HepG2 (cell line): ENCODE measurements around the gene MAB21L4. TPM values are rescaled to one million over a fixed set of nuclear protein-coding genes. Genes with fewer than 3 reads are reported as not detected.

Source experiments
- FOXO1 ChIP-seq: sonication (generic); formaldehyde crosslinking; IDR thresholded peaks from 2 replicates; pipeline ENCODE4 v1.4.0; 2020; ENCODE audit warnings: missing genetic modification reagents
- GABPA ChIP-seq, 2 experiments: IDR thresholded peaks; 2 replicates each; pipeline ENCODE4 v1.6.1; 2011 to 2016; ENCODE audit warnings: low read depth in 2 of 2, low read length in 1 of 2, missing biosample characterization in 1 of 2, missing genetic modification characterization in 1 of 2
- HBP1 ChIP-seq: IDR thresholded peaks from 2 replicates; pipeline ENCODE4 v1.6.1; 2016; ENCODE audit warnings: low read depth, control low read depth
- HNRNPLL ChIP-seq: fragments of 200-400 bp; formaldehyde crosslinking; IDR thresholded peaks from 2 replicates; pipeline ENCODE4 v1.6.1; 2017; ENCODE audit warnings: mild to moderate bottlenecking, low read depth, low read length; ENCODE audit not compliant: poor library complexity, severe bottlenecking
- MBD4 ChIP-seq: IDR thresholded peaks from 2 replicates; pipeline ENCODE4 v1.6.1; 2012; ENCODE audit warnings: low read length, inconsistent platforms, borderline replicate concordance
- MBNL3 ChIP-seq: fragments of 250-450 bp; sonication (Bioruptor Pico); conservative IDR thresholded peaks from 2 replicates; pipeline ENCODE4 v1.8.0; 2022; ENCODE audit warnings: mild to moderate bottlenecking, inconsistent platforms
- ONECUT2 ChIP-seq: sonication (generic); formaldehyde crosslinking; IDR thresholded peaks from 2 replicates; pipeline ENCODE4 v1.4.0; 2020; ENCODE audit warnings: missing genetic modification reagents
- REXO4 ChIP-seq: sonication (generic); formaldehyde crosslinking; IDR thresholded peaks from 2 replicates; pipeline ENCODE4 v1.8.0; 2022; ENCODE audit warnings: missing genetic modification reagents, mild to moderate bottlenecking, borderline replicate concordance
- SNAI1 ChIP-seq: sonication (generic); formaldehyde crosslinking; IDR thresholded peaks from 2 replicates; pipeline ENCODE4 v1.5.0; 2020; ENCODE audit warnings: mild to moderate bottlenecking, missing genetic modification reagents, borderline replicate concordance
- TFDP1 ChIP-seq: IDR thresholded peaks from 2 replicates; pipeline ENCODE4 v1.6.1; 2016; ENCODE audit warnings: missing compliant biosample characterization, missing genetic modification reagents, borderline replicate concordance
- TGIF2 ChIP-seq: IDR thresholded peaks from 2 replicates; pipeline ENCODE4 v1.6.1; 2016; ENCODE audit warnings: control low read depth, missing compliant biosample characterization
- THRA ChIP-seq: sonication (generic); formaldehyde crosslinking; IDR thresholded peaks from 2 replicates; pipeline ENCODE4 v1.4.0; 2020; ENCODE audit warnings: missing genetic modification reagents, borderline replicate concordance
- ZBTB1 ChIP-seq: sonication (generic); formaldehyde crosslinking; IDR thresholded peaks from 2 replicates; pipeline ENCODE4 v1.4.0; 2020; ENCODE audit warnings: missing genetic modification reagents, borderline replicate concordance
- ZHX1 ChIP-seq: sonication (generic); formaldehyde crosslinking; IDR thresholded peaks from 2 replicates; pipeline ENCODE4 v1.8.1; 2022; ENCODE audit warnings: low read depth, mild to moderate bottlenecking, missing genetic modification reagents
- ZNF17 ChIP-seq: sonication (generic); formaldehyde crosslinking; IDR thresholded peaks from 2 replicates; pipeline ENCODE4 v1.5.0; 2020; ENCODE audit warnings: mild to moderate bottlenecking, missing genetic modification reagents
- ZNF501 ChIP-seq: sonication (generic); formaldehyde crosslinking; IDR thresholded peaks from 2 replicates; pipeline ENCODE4 v1.5.1; 2020; ENCODE audit warnings: mild to moderate bottlenecking, moderate library complexity, missing genetic modification reagents
- ZNF773 ChIP-seq: sonication (generic); formaldehyde crosslinking; IDR thresholded peaks from 2 replicates; pipeline ENCODE4 v1.4.0; 2020; ENCODE audit warnings: missing genetic modification reagents, borderline replicate concordance
- ZNF776 ChIP-seq: sonication (generic); formaldehyde crosslinking; IDR thresholded peaks from 2 replicates; pipeline ENCODE4 v1.4.0; 2020; ENCODE audit warnings: mild to moderate bottlenecking, missing genetic modification reagents
- ZXDC ChIP-seq: sonication (generic); formaldehyde crosslinking; IDR thresholded peaks from 2 replicates; pipeline ENCODE4 v1.5.0; 2020; ENCODE audit warnings: mild to moderate bottlenecking, missing genetic modification reagents
- polyA plus RNA-seq, 8 experiments: library from polyadenylated mRNA; depleted of rRNA in 3 of 8; stranded (reverse) in 7 of 8; unstranded in 1 of 8; fragments of >200 nt; fragmentation: Illumina TruSeq in 4 of 8; extraction: Trizol in 4 of 8; gene quantifications; 2 replicates each; pipeline versions ENCODE4 v1.2.1 to v1.2.3, GENCODE V29; 2011 to 2016; ENCODE audit warnings: low read depth in 4 of 8, missing spikeins in 1 of 8, mixed read lengths in 1 of 8; ENCODE audit not compliant: insufficient read depth in 1 of 8
- total RNA-seq, 5 experiments: library from RNA; depleted of rRNA; stranded (reverse); fragments of >200 nt; fragmentation: Illumina TruSeq; extraction: Trizol; gene quantifications; 2 replicates each; pipeline ENCODE4 v1.2.3, GENCODE V29; 2016; ENCODE audit warnings: low read depth in 1 of 5

The MAB21L4 gene
- total and polyA plus RNA-seq, 2 of the 13 experiments (the other 11 are each of a cell fraction or from before 2014, with no cell fraction given): 3.0 to 14.0 TPM

- TF ChIP-seq ZNF501 (CRISPR knock-in tag) (peak; percentile 77), THRA (CRISPR knock-in tag) (peak; percentile 65; the same call in 1 of the 2 replicates), GABPA (IDR thresholded peaks at IDR 0.05; ENCODE audit: low read depth, low read length) (no peak), GABPA (CRISPR knock-in tag; IDR thresholded peaks at IDR 0.05; ENCODE audit: low read depth) (no peak), TGIF2 (CRISPR knock-in tag) (peak; percentile 46; the same call in 1 of the 2 replicates), MBD4 (no peak), MBNL3 (CRISPR knock-in tag) (no peak), ZNF776 (CRISPR knock-in tag) (no peak), SNAI1 (CRISPR knock-in tag) (no peak), REXO4 (no peak), ZNF773 (CRISPR knock-in tag) (no peak), HNRNPLL (no peak), ZHX1 (CRISPR knock-in tag) (no peak), HBP1 (CRISPR knock-in tag) (no peak), ZXDC (CRISPR knock-in tag) (no peak), ZBTB1 (no peak), ZNF17 (no peak), ONECUT2 (no peak), FOXO1 (CRISPR knock-in tag) (no peak), TFDP1 (CRISPR knock-in tag) (no peak)
Observed at GRCh38 chr2:240851078-240851991, 44.6 kb downstream of the MAB21L4 start (continued).
